Activated CD8-positive, alpha-beta memory T cell treated with anti-CD3 and anti-CD28 coated beads for 48 hours (primary cell): ENCODE data around the gene PHOSPHO2.

Experiments
- DNase-seq, 3 experiments: peaks; one replicate each; pipeline ENCODE4 v3.0.0-alpha.2; 2020; ENCODE audit warnings: low read depth in 2 of 3, low spot score in 2 of 3

Gene PHOSPHO2

GRCh38 chr2:169715379-169716237, 21.3 kb downstream of the PHOSPHO2 start:
- DNase-seq, result no peak

GRCh38 chr2:169716238-169716886, 22.1 kb downstream of the PHOSPHO2 start:
- DNase-seq, result no peak

- no peak for DNase-seq
These were observed 22.8 kb downstream of the PHOSPHO2 start for GRCh38 chr2:169716938-169717690.

- no peak for DNase-seq
These were observed 23.4 kb downstream of the PHOSPHO2 start for GRCh38 chr2:169717691-169718063.

- DNase-seq, result no peak
These were observed 24.7 kb downstream of the PHOSPHO2 start for GRCh38 chr2:169718930-169719504.

GRCh38 chr2:169721016-169721415, 26.7 kb downstream of the PHOSPHO2 start:
- no peak for DNase-seq

- no peak for DNase-seq
These were observed 32.8 kb downstream of the PHOSPHO2 start for GRCh38 chr2:169727065-169727464.

DNA sequence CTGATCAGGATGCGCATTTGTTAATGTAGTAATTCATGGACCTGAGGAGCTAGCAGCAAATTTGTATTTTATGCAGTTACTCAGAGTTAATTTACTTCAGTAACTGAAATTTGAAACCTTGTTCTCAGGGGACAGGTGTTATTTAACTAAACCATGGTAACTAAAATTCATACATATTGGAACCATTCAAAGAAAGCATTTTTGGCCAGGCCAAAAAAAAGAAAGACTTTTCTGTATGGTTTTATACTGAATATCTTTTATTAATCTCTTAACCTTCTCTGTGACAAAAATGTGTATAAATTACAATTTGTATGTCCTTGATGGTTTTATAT, 35.0 kb downstream of the PHOSPHO2 start:
- no peak for DNase-seq

DNA sequence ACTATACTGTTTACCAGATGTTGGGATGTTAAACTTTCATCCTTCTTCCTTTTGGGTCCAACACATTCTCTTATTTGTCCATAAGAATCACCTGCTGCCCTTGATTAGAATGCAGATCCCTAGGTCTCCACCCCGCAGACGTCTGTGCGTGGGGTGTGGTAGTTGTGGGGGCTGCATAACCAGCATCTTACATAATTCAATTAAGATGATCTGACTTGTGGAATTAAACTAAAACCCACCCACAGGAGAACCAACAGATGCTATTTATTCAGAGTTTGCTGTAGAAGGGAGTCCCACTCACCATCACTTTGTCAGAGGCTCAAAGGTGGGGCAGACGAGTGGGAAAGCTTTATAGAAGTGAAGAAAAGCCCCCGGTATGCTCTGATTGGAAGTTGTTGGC, 37.8 kb downstream of the PHOSPHO2 start:
- DNase-seq, result no peak

DNA sequence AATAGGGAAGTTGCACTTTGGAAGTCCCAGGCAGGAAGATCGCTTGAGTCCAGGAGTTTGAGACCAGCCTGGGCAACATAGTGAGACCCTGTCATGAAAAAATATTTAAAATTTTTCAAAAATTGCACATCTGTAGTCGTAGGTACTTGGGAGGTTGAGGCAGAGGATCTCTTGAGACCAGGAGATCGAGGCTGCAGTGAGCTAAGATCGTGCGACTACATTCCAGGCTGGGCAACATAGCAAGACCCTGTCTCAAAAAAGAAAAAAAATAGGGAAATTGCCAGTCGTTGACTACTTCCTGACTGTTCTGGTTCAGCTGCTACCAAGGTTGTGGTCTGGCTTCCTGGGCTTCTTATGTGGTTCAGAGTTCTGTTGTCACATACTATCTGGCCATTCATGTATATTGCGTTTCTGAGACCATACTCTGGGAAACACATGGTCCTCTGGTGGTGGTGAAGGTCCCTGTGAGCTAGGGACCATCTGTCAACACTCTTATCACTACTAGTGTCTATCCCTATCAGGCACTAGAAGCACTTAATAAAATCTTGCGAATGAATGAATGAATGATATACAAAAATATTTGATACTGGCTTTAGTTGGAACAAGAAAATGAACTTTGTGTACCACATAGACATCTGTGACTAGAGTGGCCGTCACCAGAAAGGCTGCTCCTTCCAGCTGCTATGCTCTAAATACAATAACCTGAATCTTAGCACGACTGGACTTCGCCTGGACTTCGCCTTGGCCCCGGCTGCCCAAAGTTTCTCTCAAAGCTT, 38.5 kb downstream of the PHOSPHO2 start:
- DNase-seq, result no peak

DNA sequence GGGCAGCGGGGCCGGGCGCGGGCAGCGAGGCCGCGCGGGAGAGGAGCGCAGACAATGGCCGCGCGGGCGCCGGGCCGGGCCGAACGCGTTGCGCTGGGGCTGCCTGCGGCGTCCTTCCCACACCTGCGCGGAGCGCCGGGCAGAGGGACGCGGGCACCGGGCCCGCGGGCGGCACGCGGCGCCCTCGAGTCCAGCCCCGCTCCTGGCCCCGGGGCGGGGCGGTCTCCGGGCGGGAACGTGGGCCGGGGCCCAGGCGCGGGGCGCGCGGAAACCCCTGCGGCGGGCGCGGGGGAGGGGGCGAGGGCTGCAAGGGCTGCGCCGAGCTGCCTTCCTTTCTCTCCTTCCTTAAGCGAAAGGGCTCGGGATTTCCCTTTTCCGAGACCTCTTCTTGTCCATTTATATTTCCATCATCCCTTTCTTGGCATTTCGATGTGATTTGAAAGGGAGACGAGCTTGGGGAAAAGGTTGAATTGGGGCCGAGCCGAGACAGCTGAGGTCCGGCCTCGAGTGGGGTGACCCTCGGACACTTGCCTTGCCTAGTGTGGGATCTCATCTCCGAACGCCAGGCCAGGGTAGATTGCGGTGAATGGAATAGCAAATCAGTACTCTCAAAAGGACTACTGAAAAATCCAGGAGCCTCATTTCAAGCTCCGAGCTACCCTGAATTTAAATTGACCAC, 40.0 kb downstream of the PHOSPHO2 start:
- peak in 1 of 3 experiments; percentile 6 for DNase-seq

DNA sequence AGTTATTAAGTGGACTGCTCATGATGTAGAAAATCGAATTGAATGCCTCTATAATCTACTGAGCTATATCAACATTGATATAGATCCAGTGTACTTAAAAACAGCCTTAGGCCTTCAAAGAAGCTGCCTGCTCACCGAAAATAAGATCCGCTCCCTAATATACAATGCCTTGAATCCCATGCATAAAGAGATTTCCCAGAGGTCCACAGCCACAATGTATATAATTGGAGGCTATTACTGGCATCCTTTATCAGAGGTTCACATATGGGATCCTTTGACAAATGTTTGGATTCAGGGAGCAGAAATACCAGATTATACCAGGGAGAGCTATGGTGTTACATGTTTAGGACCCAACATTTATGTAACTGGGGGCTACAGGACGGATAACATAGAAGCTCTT, 41.4 kb downstream of the PHOSPHO2 start:
- DNase-seq, result no peak

- no peak for DNase-seq
These were observed 42.6 kb downstream of the PHOSPHO2 start for GRCh38 chr2:169736902-169737301.

GRCh38 chr2:169738566-169739229, 44.4 kb downstream of the PHOSPHO2 start:
- no peak for DNase-seq

GRCh38 chr2:169739351-169739750, 45.1 kb downstream of the PHOSPHO2 start:
- no peak for DNase-seq

- no peak for DNase-seq
These were observed 49.3 kb downstream of the PHOSPHO2 start for GRCh38 chr2:169743549-169743948.

- DNase-seq, result no peak
These were observed 52.0 kb downstream of the PHOSPHO2 start for GRCh38 chr2:169746240-169746639.

GRCh38 chr2:169748319-169748718, 54.0 kb downstream of the PHOSPHO2 start:
- no peak for DNase-seq
